Natural killer cell (primary cell): Measurements from ENCODE around the gene UBE2F. TPM values are rescaled to one million over a fixed set of nuclear protein-coding genes. Genes with fewer than 3 reads are reported as not detected.

ENCODE experiments used
- ATAC-seq, 3 donors: fragments of 150-1000 bp in 2 of 3; fragments of 200-7000 bp in 1 of 3; cut with Tn5 transposase; 1 replicate in 1 of 3; 2 replicates in 2 of 3; pipeline ENCODE4 v1.10.0; 2021; ENCODE audit warnings: mild to moderate bottlenecking in 2 of 3, moderate library complexity in 2 of 3
- DNase-seq, 2 donors: peaks; one replicate each; pipeline versions ENCODE4 v3.0.0 to v3.0.0-alpha.2; 2013 to 2021; ENCODE audit warnings: mixed read lengths in 1 of 2
- H3K27ac ChIP-seq: one replicate; pipeline ENCODE4 v1.5.1; 2013; ENCODE audit warnings: mild to moderate bottlenecking, low read length
- H3K27me3 ChIP-seq: one replicate; pipeline ENCODE4 v1.6.1; 2013; ENCODE audit warnings: low read length; ENCODE audit not compliant: control insufficient read depth, insufficient read depth
- H3K36me3 ChIP-seq: one replicate; pipeline ENCODE4 v1.6.1; 2013; ENCODE audit warnings: low read length; ENCODE audit not compliant: control insufficient read depth, insufficient read depth
- H3K4me1 ChIP-seq: one replicate; pipeline ENCODE4 v1.6.1; 2013; ENCODE audit warnings: low read length; ENCODE audit not compliant: control insufficient read depth, insufficient read depth
- H3K4me3 ChIP-seq: one replicate; pipeline ENCODE4 v1.5.1; 2013; ENCODE audit warnings: low read length
- H3K9me3 ChIP-seq: one replicate; pipeline ENCODE4 v1.6.1; 2013; ENCODE audit warnings: low read length; ENCODE audit not compliant: control insufficient read depth, insufficient read depth
- H3K27ac Mint-ChIP-seq, 2 donors: one replicate each; pipeline ENCODE4 v1.8.0; 2022; ENCODE audit warnings: mild to moderate bottlenecking in 2 of 2, mixed read lengths in 2 of 2, moderate library complexity in 1 of 2
- H3K27me3 Mint-ChIP-seq, 2 donors: one replicate each; pipeline ENCODE4 v1.8.0; 2022; ENCODE audit warnings: low read depth in 2 of 2, mixed read lengths in 2 of 2
- H3K36me3 Mint-ChIP-seq: one replicate; pipeline ENCODE4 v1.8.0; 2022; ENCODE audit warnings: mixed read lengths
- H3K4me1 Mint-ChIP-seq, 2 donors: one replicate each; pipeline ENCODE4 v1.8.0; 2022; ENCODE audit warnings: mixed read lengths in 2 of 2
- H3K4me3 Mint-ChIP-seq: one replicate; pipeline ENCODE4 v1.8.0; 2022; ENCODE audit warnings: mild to moderate bottlenecking, moderate library complexity, mixed read lengths
- H3K9me3 Mint-ChIP-seq, 2 donors: one replicate each; pipeline ENCODE4 v1.8.0; 2022; ENCODE audit warnings: mixed read lengths in 2 of 2
- WGBS: methylation state at CpG from one replicate; pipeline ENCODE4 v1.1.7; 2013; ENCODE audit warnings: missing lambda C conversion rate; ENCODE audit not compliant: insufficient coverage; 5-methylcytosine and 5-hydroxymethylcytosine counted together
- intact Hi-C: fragments of 100-400 bp; cut with micrococcal nuclease; formaldehyde crosslinking; loops from one replicate; pipeline ENCODE4 v1.14.2; 2022
- total RNA-seq, 4 donors: library from RNA; stranded (reverse); fragments of 120-200 nt in 1 of 4; gene quantifications; one replicate each; pipeline versions ENCODE4 v1.2.3 to v1.2.4, GENCODE V29; 2013 to 2022
- TF ChIP-seq, protein P1 (sequence below): fragments of 200-600 bp; IDR thresholded peaks from one replicate; pipeline ENCODE4 v1.8.0; 2022; ENCODE audit warnings: antibody characterized with exemption

Gene UBE2F
- total RNA-seq, 3 donors from 2014 or later (not counting 1 experiment from before 2014, with no cell fraction given) = 82.4 to 135 (median 96.1) TPM

DNA sequence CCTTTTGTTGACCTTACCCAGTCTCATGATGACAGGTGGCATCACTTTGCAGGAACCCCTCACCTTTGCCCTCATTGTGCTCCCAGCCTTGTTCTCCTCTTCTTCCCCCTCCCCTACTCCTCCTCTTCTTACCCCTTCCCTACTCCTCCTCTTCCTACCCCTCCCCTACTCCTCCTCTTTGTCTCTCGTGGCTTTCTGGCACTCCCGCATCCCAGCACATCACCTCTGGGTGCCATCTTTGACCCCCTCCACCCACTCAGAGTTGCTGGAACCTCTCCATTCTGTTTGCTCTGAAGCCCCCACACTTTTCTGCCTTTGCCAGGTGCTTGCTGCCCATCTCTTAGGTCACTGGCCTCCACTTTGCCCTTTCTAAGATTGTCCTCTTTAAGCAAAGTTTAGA, 17.1 kb downstream of the UBE2F start:
- intact Hi-C loops = no loop called here
- no peaks in the 10 kb centered on the region for H3K9me3 Mint-ChIP-seq

DNA sequence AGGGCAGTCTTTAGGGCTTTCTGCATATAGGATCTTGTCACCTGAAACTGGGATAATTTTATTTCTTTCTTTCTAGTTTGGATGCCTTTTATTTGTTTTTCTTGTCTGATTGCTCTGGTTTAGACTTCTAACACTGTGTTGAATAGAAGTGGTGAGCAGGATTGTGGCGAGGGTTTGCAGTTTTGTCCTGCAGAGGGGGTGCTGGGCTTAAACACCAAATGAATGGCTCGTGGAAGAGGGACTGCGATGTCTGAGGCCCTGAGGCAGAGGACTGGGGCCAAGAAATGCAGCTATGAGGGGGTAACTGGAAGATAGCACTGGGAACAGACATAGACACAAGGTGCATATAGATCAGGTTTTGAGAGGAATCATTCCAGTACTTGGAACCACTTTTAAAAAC, 20.5 kb downstream of the UBE2F start:
- Mint-ChIP-seq H3K27me3 (no peaks in the 10 kb centered on the region), H3K9me3 (no peaks in the 10 kb centered on the region), H3K4me3 (no peak overlapping the region), H3K4me1 (peaks cover 55% of the 10 kb centered on the region in 2 donors), H3K27ac (peak overlapping the region; percentile 64 to 80), H3K36me3 (no peaks in the 10 kb centered on the region)
- DNase-seq (no peak), ATAC-seq (no peak)
- Histone ChIP-seq H3K27me3 (no peaks in the 10 kb centered on the region), H3K27ac (no peak overlapping the region), H3K4me3 (no peak overlapping the region), H3K4me1 (peaks cover 11% of the 10 kb centered on the region), H3K9me3 (peaks cover 4% of the 10 kb centered on the region), H3K36me3 (peaks cover 14% of the 10 kb centered on the region)
- WGBS = 95% methylated on average over 3 of the region's 3 CpGs
- TF ChIP-seq, protein P1, sequence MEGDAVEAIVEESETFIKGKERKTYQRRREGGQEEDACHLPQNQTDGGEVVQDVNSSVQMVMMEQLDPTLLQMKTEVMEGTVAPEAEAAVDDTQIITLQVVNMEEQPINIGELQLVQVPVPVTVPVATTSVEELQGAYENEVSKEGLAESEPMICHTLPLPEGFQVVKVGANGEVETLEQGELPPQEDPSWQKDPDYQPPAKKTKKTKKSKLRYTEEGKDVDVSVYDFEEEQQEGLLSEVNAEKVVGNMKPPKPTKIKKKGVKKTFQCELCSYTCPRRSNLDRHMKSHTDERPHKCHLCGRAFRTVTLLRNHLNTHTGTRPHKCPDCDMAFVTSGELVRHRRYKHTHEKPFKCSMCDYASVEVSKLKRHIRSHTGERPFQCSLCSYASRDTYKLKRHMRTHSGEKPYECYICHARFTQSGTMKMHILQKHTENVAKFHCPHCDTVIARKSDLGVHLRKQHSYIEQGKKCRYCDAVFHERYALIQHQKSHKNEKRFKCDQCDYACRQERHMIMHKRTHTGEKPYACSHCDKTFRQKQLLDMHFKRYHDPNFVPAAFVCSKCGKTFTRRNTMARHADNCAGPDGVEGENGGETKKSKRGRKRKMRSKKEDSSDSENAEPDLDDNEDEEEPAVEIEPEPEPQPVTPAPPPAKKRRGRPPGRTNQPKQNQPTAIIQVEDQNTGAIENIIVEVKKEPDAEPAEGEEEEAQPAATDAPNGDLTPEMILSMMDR = no peak
- intact Hi-C loops = no loop called here

More for the DNA sequence above, 17.1 kb downstream of the UBE2F start:
- no peak for ATAC-seq
- H3K4me3 Mint-ChIP-seq = no peak overlapping the region
- Histone ChIP-seq H3K4me1 (peaks cover 37% of the 10 kb centered on the region), H3K36me3 (peaks cover 2% of the 10 kb centered on the region), H3K27me3 (no peaks in the 10 kb centered on the region), H3K4me3 (no peak overlapping the region), H3K27ac (no peak overlapping the region), H3K9me3 (peaks cover 4% of the 10 kb centered on the region)
- peak overlapping the region; percentile 64 to 80 for H3K27ac Mint-ChIP-seq
- H3K27me3 Mint-ChIP-seq = no peaks in the 10 kb centered on the region
- TF ChIP-seq, protein P1 = no peak
- no peaks in the 10 kb centered on the region for H3K36me3 Mint-ChIP-seq
- peaks cover 77 to 82% of the 10 kb centered on the region in 2 donors for H3K4me1 Mint-ChIP-seq
- 29% methylated on average over 2 of the region's 2 CpGs for WGBS
- no peak for DNase-seq

DNA sequence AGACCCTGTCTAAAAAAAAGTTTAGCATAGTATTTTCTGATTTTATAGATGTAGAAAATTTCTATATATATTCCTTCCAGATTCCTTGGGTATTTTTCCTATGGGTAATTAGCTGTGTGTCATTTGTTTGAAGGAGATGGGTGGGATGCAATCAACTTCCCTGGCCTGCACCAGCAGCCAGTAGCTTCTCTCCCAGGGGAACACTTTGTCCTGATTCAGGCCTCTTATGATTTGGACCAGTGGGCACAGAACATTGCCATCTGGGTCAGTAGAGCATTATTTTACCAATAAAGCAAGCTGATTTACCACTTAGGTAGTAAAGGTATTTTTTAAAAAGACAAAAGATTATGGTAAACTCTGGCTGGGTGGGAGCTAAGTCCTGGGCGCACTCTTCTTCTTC, 26.9 kb downstream of the UBE2F start:
- 67% methylated on average over 1 of the region's 1 CpG for whole genome bisulfite sequencing

More for the DNA sequence above, 26.9 kb downstream of the UBE2F start:
- H3K36me3 Mint-ChIP-seq = no peaks in the 10 kb centered on the region
- TF ChIP-seq, protein P1 = no peak
- no peaks in the 10 kb centered on the region for H3K27me3 Mint-ChIP-seq
- H3K27ac Mint-ChIP-seq = peak overlapping the region; percentile 44 to 98
- Histone ChIP-seq H3K36me3 (peaks cover 30% of the 10 kb centered on the region), H3K4me3 (no peak overlapping the region), H3K4me1 (peaks cover 12% of the 10 kb centered on the region), H3K27me3 (no peaks in the 10 kb centered on the region), H3K9me3 (no peaks in the 10 kb centered on the region), H3K27ac (no peak overlapping the region)
- DNase-seq (no peak), ATAC-seq (no peak)
- intact Hi-C loops = no loop called here
- H3K9me3 Mint-ChIP-seq = no peaks in the 10 kb centered on the region
- H3K4me1 Mint-ChIP-seq = peaks cover 22 to 32% of the 10 kb centered on the region in 2 donors
- no peak overlapping the region for H3K4me3 Mint-ChIP-seq
